ENCODE results near the gene IL15RA. TPM values are rescaled to one million over a fixed set of nuclear protein-coding genes. Genes with fewer than 3 reads are reported as not detected.
A peak's percentile ranks its signal among the peaks of the same experiment; 100 is the strongest.
"Not testable (repeated sequence)": the region's sequence is repeated elsewhere in the genome, so short reads cannot be mapped to it uniquely, and the experiment has no call there.

IL15RA gene
- total RNA-seq, 1 experiment from 2014 or later = 4.4 TPM

DNA sequence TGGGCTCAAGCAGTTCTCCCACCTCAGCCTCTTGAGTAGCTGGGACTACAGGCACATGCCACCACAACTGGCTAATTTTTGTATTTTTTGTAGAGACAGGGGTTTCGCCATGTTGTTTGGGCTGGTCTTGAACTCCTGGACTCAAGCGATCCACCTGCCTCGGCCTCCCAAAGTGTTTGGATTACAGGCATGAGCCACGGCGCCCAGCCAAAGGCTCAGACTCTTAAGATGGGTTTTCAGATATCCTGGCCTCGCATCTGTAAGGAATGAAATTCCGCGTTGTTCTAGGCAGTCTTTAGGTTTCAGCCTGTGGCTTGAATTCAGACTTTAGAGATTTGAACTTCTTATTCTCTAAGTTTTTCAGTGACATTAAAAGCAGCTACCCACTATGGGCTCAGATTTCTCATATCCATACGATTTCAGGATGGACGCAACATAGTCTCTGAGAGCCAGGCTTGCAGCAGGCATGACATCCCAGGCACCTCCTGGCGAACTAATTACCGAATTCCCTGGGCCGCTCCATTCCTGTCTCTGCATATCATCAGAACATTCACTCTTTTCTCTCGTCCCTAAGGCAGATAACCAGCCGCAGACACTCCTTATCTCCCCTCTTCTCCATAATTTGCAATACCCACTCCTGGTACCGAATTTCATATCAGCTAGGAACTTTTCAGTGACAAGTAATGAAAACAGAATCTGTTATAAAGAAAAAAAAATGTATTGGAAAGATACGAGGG lies 29.7 kb downstream of the IL15RA start:
- Histone ChIP-seq H3K36me3 (ENCODE audit: low read depth, low read length) (no peaks in the 10 kb centered on the region), H3K9ac (ENCODE audit: low read length) (no peak overlapping the region), H3F3A (ENCODE audit: low read length, unreplicated experiment) (no peaks in the 10 kb centered on the region), H3K4me3 (ENCODE audit: low read length) (no peak overlapping the region), H3K9me3 (ENCODE audit: low read length) (no peaks in the 10 kb centered on the region), H3K9me2 (replicated peaks; ENCODE audit: low read length) (no peaks in the 10 kb centered on the region), H3K4me1 (ENCODE audit: insufficient read depth, low read length) (peaks cover 36% of the 10 kb centered on the region), H3K27ac (ENCODE audit: low read length) (no peak overlapping the region), H3K27me3 (ENCODE audit: low read length) (no peaks in the 10 kb centered on the region), H2AFZ (ENCODE audit: low read length) (no peak overlapping the region), H3K79me2 (ENCODE audit: low read length) (no peaks in the 10 kb centered on the region), H4K20me1 (ENCODE audit: low read length) (no peaks in the 10 kb centered on the region), H3K4me2 (ENCODE audit: low read length) (no peak overlapping the region)
- no peak for ATAC-seq
- TF ChIP-seq, protein P1, sequence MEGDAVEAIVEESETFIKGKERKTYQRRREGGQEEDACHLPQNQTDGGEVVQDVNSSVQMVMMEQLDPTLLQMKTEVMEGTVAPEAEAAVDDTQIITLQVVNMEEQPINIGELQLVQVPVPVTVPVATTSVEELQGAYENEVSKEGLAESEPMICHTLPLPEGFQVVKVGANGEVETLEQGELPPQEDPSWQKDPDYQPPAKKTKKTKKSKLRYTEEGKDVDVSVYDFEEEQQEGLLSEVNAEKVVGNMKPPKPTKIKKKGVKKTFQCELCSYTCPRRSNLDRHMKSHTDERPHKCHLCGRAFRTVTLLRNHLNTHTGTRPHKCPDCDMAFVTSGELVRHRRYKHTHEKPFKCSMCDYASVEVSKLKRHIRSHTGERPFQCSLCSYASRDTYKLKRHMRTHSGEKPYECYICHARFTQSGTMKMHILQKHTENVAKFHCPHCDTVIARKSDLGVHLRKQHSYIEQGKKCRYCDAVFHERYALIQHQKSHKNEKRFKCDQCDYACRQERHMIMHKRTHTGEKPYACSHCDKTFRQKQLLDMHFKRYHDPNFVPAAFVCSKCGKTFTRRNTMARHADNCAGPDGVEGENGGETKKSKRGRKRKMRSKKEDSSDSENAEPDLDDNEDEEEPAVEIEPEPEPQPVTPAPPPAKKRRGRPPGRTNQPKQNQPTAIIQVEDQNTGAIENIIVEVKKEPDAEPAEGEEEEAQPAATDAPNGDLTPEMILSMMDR (conservative IDR thresholded peaks at IDR 0.05; ENCODE audit: low read depth, low read length) = no peak
- TF ChIP-seq EZH2 (IDR thresholded peaks at IDR 0.05; ENCODE audit: low read length, unreplicated experiment) (no peak), EZH2phosphoT487 (IDR thresholded peaks at IDR 0.05; ENCODE audit: borderline replicate concordance, low read length) (no peak)
- ChIA-PET CTCF (no interaction called here), POLR2A (ENCODE audit: unreplicated experiment) (no interaction called here)
- DNase-seq = no peak
- BruUV-seq (replicated peaks) = no TSS peak
- intact Hi-C loops (cut with micrococcal nuclease) = loop anchor here (2.0 to 5.0 kb wide), 2 partner anchors 103 to 140 kb away; partner anchors contain the start of gene RBM17

DNA sequence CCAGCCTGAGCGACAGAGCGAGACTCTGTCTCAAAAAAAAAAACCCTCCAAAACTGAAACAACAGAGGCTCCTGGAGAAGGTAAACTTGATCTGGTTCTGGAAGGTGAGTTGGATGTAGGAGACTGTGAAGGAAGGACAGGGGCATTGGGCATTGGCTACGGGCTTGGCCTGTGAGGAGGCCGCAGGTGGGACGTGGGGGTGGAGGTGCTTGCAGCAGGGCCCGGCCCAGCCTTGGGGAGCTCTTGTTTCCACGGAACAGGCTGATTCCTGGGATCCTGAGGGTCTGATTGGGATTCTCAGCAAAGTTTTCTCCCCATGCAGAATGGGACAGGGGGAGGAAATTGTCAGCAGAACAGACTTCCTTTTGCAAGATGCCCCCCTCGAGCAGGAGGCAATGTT lies 30.6 kb downstream of the IL15RA start:
- intact Hi-C loops (cut with micrococcal nuclease) = loop anchor here (5.0 kb wide), 1 partner anchor 141 kb away; the partner anchor contains the start of gene RBM17

DNA sequence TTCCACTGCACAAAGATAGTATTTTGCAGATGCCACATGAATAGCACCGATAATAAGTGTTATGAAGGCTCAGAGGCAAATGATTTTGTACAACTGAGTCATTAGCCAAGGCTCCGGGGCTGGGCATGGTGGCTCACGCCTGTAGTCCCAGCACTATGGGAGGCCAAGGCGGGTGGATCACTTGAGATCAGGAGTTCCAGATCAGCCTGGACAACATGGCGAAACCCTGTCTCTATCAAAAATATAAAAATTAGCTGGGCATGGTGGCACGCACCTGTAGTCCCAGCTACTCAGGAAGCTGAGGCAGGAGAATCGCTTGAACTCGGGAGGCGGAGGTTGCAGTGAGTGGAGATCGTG lies 30.9 kb downstream of the IL15RA start:
- BruUV-seq (replicated peaks); DNase-seq; ATAC-seq; H3K4me3 ChIP-seq (ENCODE audit: low read length); H3K9me2 ChIP-seq (replicated peaks; ENCODE audit: low read length); H3K79me2 ChIP-seq (ENCODE audit: low read length); H3K36me3 ChIP-seq (ENCODE audit: low read depth, low read length); H3K9me3 ChIP-seq (ENCODE audit: low read length); H3K27me3 ChIP-seq (ENCODE audit: low read length); H3F3A ChIP-seq (ENCODE audit: low read length, unreplicated experiment); H4K20me1 ChIP-seq (ENCODE audit: low read length); POLR2A ChIA-PET (ENCODE audit: unreplicated experiment): not testable (repeated sequence)
- H3K4me2 ChIP-seq (ENCODE audit: low read length) = peak overlapping the region; percentile 71; the same call in 1 of the 2 replicates
- intact Hi-C loops (cut with micrococcal nuclease) = loop anchor here (5.0 kb wide), 1 partner anchor 141 kb away; the partner anchor contains the start of gene RBM17
- H2AFZ ChIP-seq (ENCODE audit: low read length) = 0 out of 2 replicates have a peak overlapping the region, but pooled peaks have one; percentile 61
- CTCF ChIA-PET = interaction anchor here (0.6 kb wide), 1 partner anchor 59 kb away, joined by 16 read pairs; no protein-coding TSS in a partner anchor
- peaks cover 36% of the 10 kb centered on the region for H3K4me1 ChIP-seq (ENCODE audit: insufficient read depth, low read length)
- H3K9ac ChIP-seq (ENCODE audit: low read length) = peak overlapping the region; percentile 82; the same call in 1 of the 2 replicates
- H3K27ac ChIP-seq (ENCODE audit: low read length) = peak overlapping the region; percentile 100

More for the DNA sequence above, 30.6 kb downstream of the IL15RA start:
- no peak overlapping the region for H2AFZ ChIP-seq (ENCODE audit: low read length)
- no peak overlapping the region for H3K9ac ChIP-seq (ENCODE audit: low read length)
- H3F3A ChIP-seq (ENCODE audit: low read length, unreplicated experiment) = no peaks in the 10 kb centered on the region
- no peak overlapping the region for H3K4me3 ChIP-seq (ENCODE audit: low read length)
- no peaks in the 10 kb centered on the region for H3K9me2 ChIP-seq (replicated peaks; ENCODE audit: low read length)
- no peaks in the 10 kb centered on the region for H3K9me3 ChIP-seq (ENCODE audit: low read length)
- H3K4me1 ChIP-seq (ENCODE audit: insufficient read depth, low read length) = peaks cover 36% of the 10 kb centered on the region
- no peak overlapping the region for H3K4me2 ChIP-seq (ENCODE audit: low read length)
- no peak for TF ChIP-seq EZH2phosphoT487 (IDR thresholded peaks at IDR 0.05; ENCODE audit: borderline replicate concordance, low read length)
- TF ChIP-seq EZH2 (IDR thresholded peaks at IDR 0.05; ENCODE audit: low read length, unreplicated experiment) = no peak
- TF ChIP-seq, protein P1 (conservative IDR thresholded peaks at IDR 0.05; ENCODE audit: low read depth, low read length) = no peak
- H4K20me1 ChIP-seq (ENCODE audit: low read length) = no peaks in the 10 kb centered on the region
- no TSS peak for BruUV-seq (replicated peaks)
- no peak for DNase-seq
- ChIA-PET CTCF (no interaction called here), POLR2A (ENCODE audit: unreplicated experiment) (no interaction called here)
- no peak overlapping the region for H3K27ac ChIP-seq (ENCODE audit: low read length)
- ATAC-seq = no peak
- no peaks in the 10 kb centered on the region for H3K79me2 ChIP-seq (ENCODE audit: low read length)
- no peaks in the 10 kb centered on the region for H3K36me3 ChIP-seq (ENCODE audit: low read depth, low read length)
- H3K27me3 ChIP-seq (ENCODE audit: low read length) = no peaks in the 10 kb centered on the region

Measured in PC-3 (cell line).